TTC549 (cell line): ENCODE results near the gene CCL18.
"Not testable (repeated sequence)": the region's sequence is repeated elsewhere in the genome, so short reads cannot be mapped to it uniquely, and the experiment has no call there.

Experiments
- FAIRE-seq: peaks from 2 replicates; lab custom pipeline; 2012; peaks lifted over from hg19 to GRCh38; lab: Jason Lieb, UNC

CCL18 gene

GRCh38 chr17:36063786-36064541 is at the start of gene CCL18:
Gene CCL18, plus strand, starts transcription at chr17:36064272. Its CDS starts 71 bp downstream, at chr17:36064343.
- FAIRE-seq: no peak

- FAIRE-seq: no peak
Measured at GRCh38 chr17:36014946-36015345, 49.1 kb upstream of the CCL18 start.

GRCh38 chr17:36015895-36016294 is 48.2 kb upstream of the CCL18 start:
- not testable (repeated sequence) for FAIRE-seq

GRCh38 chr17:36016555-36016954 is 47.5 kb upstream of the CCL18 start:
- no peak for FAIRE-seq

- no peak for FAIRE-seq
Measured at GRCh38 chr17:36017799-36018198, 46.3 kb upstream of the CCL18 start, which contains the start of gene CCL23. Gene CCL23, minus strand, starts transcription at chr17:36017972. Its CDS starts 75 bp downstream, at chr17:36017897.

- no peak for FAIRE-seq
Measured at GRCh38 chr17:36019423-36019822, 44.6 kb upstream of the CCL18 start.

GRCh38 chr17:36024106-36024869 is 39.8 kb upstream of the CCL18 start:
- FAIRE-seq: no peak

GRCh38 chr17:36027761-36028160 is 36.3 kb upstream of the CCL18 start:
- FAIRE-seq: no peak

- no peak for FAIRE-seq
Measured at GRCh38 chr17:36030956-36031355, 33.1 kb upstream of the CCL18 start.

GRCh38 chr17:36034127-36034526 is 29.9 kb upstream of the CCL18 start:
- no peak for FAIRE-seq

- FAIRE-seq: no peak
Measured at GRCh38 chr17:36036235-36036634, 27.8 kb upstream of the CCL18 start.

- FAIRE-seq: no peak
Measured at GRCh38 chr17:36048066-36048465, 16.0 kb upstream of the CCL18 start.

GRCh38 chr17:36049643-36050042 is 14.4 kb upstream of the CCL18 start:
- FAIRE-seq: no peak

GRCh38 chr17:36055171-36055570 is 8.9 kb upstream of the CCL18 start:
- no peak for FAIRE-seq

- FAIRE-seq: no peak
Measured at GRCh38 chr17:36055921-36056520, 8.1 kb upstream of the CCL18 start.

GRCh38 chr17:36057911-36058310 is 6.2 kb upstream of the CCL18 start:
- FAIRE-seq: no peak

- FAIRE-seq: no peak
Measured at GRCh38 chr17:36059406-36059805, 4.7 kb upstream of the CCL18 start.

- FAIRE-seq: no peak
Measured at GRCh38 chr17:36060816-36061215, 3.3 kb upstream of the CCL18 start.

GRCh38 chr17:36066365-36066985 is 2.4 kb downstream of the CCL18 start:
- no peak for FAIRE-seq

- no peak for FAIRE-seq
Measured at GRCh38 chr17:36068524-36068923, 4.5 kb downstream of the CCL18 start.

GRCh38 chr17:36069136-36069535 is 5.1 kb downstream of the CCL18 start:
- FAIRE-seq: no peak

GRCh38 chr17:36070427-36070826 is 6.4 kb downstream of the CCL18 start:
- FAIRE-seq: no peak

GRCh38 chr17:36071751-36072150 is 7.7 kb downstream of the CCL18 start:
- no peak for FAIRE-seq
